HG03354 (cell line): ENCODE results near the gene FAHD1.
"Not testable (repeated sequence)": the region's sequence is repeated elsewhere in the genome, so short reads cannot be mapped to it uniquely, and the experiment has no call there.

Experiments
- ATAC-seq: cut with Tn5 transposase; IDR thresholded peaks from one replicate; pipeline ENCODE4 v1.9.1; 2021; ENCODE audit warnings: mild to moderate bottlenecking; ENCODE audit not compliant: unreplicated experiment, poor library complexity, severe bottlenecking

FAHD1 gene

GRCh38 chr16:1788095-1788707 lies 38.8 kb upstream of the FAHD1 start:
- ATAC-seq: no peak

GRCh38 chr16:1788708-1789100 lies 38.3 kb upstream of the FAHD1 start:
- ATAC-seq: no peak

GRCh38 chr16:1789643-1790045 lies 37.4 kb upstream of the FAHD1 start:
- no peak for ATAC-seq

GRCh38 chr16:1790261-1790610 lies 36.8 kb upstream of the FAHD1 start:
- no peak for ATAC-seq

GRCh38 chr16:1790611-1791255 lies 36.3 kb upstream of the FAHD1 start:
- no peak for ATAC-seq

GRCh38 chr16:1791256-1791942 lies 35.6 kb upstream of the FAHD1 start:
- ATAC-seq: no peak

GRCh38 chr16:1791943-1792812 lies 34.8 kb upstream of the FAHD1 start:
- no peak for ATAC-seq

GRCh38 chr16:1792836-1793577 lies 34.0 kb upstream of the FAHD1 start:
- ATAC-seq: no peak

- ATAC-seq: no peak
These were observed 33.3 kb upstream of the FAHD1 start, which contains the start of gene IGFALS for GRCh38 chr16:1793578-1794220. Gene IGFALS, minus strand, starts transcription at chr16:1793705. Its CDS starts 53 bp downstream, at chr16:1793652.

- ATAC-seq: no peak
These were observed 32.7 kb upstream of the FAHD1 start for GRCh38 chr16:1794221-1794871.

GRCh38 chr16:1794908-1795666 lies 31.9 kb upstream of the FAHD1 start:
- no peak for ATAC-seq

GRCh38 chr16:1799263-1799662 lies 27.7 kb upstream of the FAHD1 start:
- not testable (repeated sequence) for ATAC-seq

- ATAC-seq: no peak
These were observed 26.3 kb upstream of the FAHD1 start for GRCh38 chr16:1800701-1801100.

- ATAC-seq: no peak
These were observed 19.4 kb upstream of the FAHD1 start for GRCh38 chr16:1807626-1808025.

- no peak for ATAC-seq
These were observed 18.3 kb upstream of the FAHD1 start for GRCh38 chr16:1808691-1809090.

- no peak for ATAC-seq
These were observed 17.7 kb upstream of the FAHD1 start for GRCh38 chr16:1809281-1809801.

GRCh38 chr16:1810106-1810505 lies 16.9 kb upstream of the FAHD1 start:
- no peak for ATAC-seq

GRCh38 chr16:1810536-1810935 lies 16.5 kb upstream of the FAHD1 start:
- no peak for ATAC-seq
